GM21367 (cell line): ENCODE data around the gene AGAP1.

Experiments used
- ATAC-seq: cut with Tn5 transposase; IDR thresholded peaks from one replicate; pipeline ENCODE4 v1.9.1; 2021; ENCODE audit not compliant: unreplicated experiment

Gene AGAP1

DNA sequence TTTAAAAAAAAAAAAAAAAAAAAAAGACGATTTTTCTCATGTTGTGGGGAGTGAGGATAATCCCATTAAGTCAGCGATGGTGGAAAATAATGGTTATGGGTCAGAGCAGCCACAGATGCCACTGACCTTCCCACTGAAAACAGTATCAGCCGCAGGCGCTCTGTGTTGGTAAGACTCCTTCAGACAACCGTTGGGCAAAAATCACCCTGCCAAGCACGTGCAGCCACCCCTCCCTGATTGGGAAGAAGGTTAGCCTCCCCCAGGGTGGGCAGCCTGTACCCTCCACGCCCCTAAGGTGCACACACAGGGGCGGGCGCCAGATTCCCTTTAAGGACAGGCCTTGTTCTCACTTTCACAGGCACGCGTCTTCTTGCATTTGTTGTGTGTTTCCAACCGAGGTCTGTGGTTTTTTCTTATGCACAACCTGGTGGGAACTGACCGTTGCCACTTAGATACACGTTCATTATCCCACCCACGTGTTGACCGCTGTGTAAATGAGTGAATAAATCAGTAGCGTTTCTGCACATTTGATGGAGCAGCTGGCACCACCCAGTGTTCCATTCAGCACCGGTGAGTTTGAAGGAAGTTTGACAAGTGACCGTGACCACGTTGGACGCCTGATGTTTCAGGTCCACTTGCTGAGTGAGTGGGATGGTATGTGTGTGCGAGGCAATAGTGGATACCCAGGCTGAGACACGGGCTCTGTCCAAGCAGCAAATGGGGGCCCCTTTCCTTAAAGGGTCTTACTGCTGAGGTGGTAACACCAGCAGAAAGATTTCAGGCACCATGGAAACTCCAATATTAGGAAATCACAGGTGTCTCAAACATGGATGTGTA, 476.6 kb downstream of the AGAP1 start:
- ATAC-seq: no peak

DNA sequence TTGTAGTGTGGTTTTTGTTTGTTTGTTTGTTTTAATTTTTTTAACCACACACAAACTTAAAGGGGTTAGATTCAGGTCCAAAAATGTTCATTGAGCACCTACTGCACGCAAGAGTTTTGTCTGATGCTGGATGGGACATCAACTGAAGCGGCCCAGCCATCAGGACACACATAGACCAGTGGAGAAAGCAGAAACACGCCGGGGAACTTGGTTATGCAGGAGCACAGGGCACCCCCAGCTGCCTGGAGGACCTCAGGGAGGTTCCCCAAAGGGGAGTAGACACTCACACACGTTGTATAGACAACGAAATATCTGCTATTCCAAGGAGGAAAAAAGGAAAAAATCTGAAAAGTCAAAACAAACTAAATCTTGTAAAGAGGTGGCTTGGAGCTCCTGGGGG, 482.7 kb downstream of the AGAP1 start:
- no peak for ATAC-seq

- no peak for ATAC-seq
Measured at GRCh38 chr2:235976956-235977355, 483.1 kb downstream of the AGAP1 start.

- ATAC-seq: no peak
Measured at GRCh38 chr2:235977445-235977844, 483.6 kb downstream of the AGAP1 start.

DNA sequence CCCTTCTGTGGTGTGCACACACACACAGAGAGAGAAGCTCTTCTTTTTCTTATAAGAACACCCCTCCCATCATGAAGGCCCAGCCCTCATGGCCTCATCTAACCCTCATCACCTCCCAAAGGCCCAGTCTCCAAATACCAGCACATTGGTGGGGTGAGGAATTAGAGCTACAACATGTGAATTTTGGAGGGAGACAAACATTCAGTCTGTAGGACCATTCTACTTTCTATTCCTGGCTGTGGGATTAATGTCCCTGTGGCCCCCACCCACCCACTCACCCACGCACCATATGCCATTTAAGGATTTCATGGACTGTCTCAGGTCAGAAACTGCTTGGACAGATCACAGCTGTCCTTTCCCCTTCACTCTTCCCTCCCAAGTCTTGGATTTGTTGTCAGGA, 484.2 kb downstream of the AGAP1 start:
- ATAC-seq: no peak

- no peak for ATAC-seq
Measured at GRCh38 chr2:235979037-235979436, 485.2 kb downstream of the AGAP1 start.

DNA sequence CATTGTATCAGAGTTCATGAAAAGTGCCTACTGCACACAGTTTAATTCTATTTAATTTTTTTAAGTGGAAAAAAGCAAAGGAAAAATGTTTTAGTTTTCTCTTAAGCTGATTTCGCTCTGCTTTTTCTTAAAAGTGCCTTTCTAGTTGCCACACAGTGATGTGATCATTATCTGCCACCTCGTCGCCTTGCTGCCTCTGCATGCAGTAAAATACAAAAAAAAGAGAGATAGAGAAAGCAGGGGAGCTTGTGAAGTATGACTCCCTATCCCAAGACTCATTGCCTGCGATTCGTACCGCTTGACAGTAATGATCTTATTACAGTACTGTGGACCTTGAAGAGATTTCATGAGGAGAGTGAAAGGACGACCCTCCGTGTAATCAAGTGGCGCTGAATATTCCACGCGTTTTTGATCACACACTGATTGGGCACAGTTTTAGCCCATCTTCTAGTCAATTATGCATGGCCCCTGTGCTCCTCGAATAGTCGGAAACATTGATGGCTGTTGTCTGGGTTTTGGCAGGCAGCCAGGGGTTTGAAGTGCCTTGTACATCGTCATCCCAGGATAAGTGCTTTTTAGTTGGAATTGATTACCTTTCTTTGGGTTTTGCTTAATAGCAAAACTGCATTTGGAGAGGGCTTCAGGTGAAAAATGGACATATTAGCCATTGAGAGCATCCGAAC, 486.1 kb downstream of the AGAP1 start:
- no peak for ATAC-seq

GRCh38 chr2:235981631-235982030, 487.8 kb downstream of the AGAP1 start:
- ATAC-seq: no peak

GRCh38 chr2:235983016-235983415, 489.2 kb downstream of the AGAP1 start:
- no peak for ATAC-seq

DNA sequence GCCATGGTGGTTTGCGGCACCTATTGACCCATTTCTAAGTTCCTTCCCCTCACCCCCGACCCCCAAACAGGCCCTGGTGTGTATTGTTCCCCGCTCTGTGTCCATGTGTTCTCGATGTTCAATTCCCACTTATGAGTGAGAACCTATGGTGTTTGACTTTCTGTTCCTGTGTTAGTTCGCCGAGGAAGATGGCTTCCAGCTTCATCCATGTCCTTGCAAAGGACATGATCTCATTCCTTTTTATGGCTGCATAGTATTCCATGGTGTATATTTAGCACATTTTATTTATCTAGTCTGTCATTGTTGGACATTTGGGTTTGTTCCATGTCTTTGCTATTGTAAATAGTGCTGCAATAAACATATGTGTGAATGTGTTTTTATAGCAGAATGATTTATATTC, 490.7 kb downstream of the AGAP1 start:
- ATAC-seq: no peak

- ATAC-seq: no peak
Measured at GRCh38 chr2:235986361-235986760, 492.5 kb downstream of the AGAP1 start.

GRCh38 chr2:235988271-235989015, 494.6 kb downstream of the AGAP1 start:
- ATAC-seq: no peak

GRCh38 chr2:235989591-235989990, 495.7 kb downstream of the AGAP1 start:
- ATAC-seq: no peak

DNA sequence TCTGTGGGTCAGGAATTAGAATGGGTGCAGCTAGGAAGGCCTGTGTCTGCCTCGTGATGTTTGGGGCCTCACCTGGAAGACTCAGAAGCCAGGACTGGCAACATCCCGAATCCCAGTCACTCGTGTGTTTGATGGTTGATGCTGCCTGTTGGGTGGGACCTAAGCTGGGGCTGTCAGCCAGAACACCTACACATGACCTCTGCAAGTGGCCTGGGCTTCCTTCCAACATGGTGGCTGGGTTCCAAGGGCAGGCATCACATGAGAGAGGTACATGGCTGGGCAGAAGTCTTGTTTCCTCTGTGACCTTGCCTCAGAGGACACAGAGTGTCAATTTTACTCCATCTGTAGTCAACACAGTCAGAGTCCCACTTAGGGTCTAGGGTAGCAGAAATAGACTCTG, 496.5 kb downstream of the AGAP1 start:
- no peak for ATAC-seq

GRCh38 chr2:235992024-235992423, 498.2 kb downstream of the AGAP1 start:
- ATAC-seq: no peak

DNA sequence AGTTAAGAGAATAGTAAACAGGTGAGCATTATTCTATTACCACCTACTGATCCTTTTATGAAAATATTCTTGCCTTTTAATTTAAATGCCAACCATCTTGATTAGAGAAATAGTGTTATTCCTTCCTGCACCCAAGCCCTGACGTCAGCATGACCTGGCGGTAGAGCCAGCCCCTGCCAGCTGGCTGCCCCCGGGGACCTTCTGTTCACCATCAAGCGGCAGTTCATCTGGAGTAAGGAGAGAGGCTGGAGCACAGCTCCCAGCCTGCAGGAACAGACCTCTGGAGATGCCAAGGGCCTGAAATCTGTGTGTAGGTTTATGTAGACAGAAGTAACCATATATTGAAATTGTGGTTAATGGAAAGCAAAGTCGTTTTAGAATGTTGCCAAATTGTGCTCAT, 502.6 kb downstream of the AGAP1 start:
- no peak for ATAC-seq

GRCh38 chr2:235999011-235999410, 505.2 kb downstream of the AGAP1 start:
- no peak for ATAC-seq

GRCh38 chr2:236001166-236001828, 507.5 kb downstream of the AGAP1 start:
- ATAC-seq: no peak

- no peak for ATAC-seq
Measured at GRCh38 chr2:236001854-236002253, 508.0 kb downstream of the AGAP1 start.

- no peak for ATAC-seq
Measured at GRCh38 chr2:236008006-236008405, 514.2 kb downstream of the AGAP1 start.

DNA sequence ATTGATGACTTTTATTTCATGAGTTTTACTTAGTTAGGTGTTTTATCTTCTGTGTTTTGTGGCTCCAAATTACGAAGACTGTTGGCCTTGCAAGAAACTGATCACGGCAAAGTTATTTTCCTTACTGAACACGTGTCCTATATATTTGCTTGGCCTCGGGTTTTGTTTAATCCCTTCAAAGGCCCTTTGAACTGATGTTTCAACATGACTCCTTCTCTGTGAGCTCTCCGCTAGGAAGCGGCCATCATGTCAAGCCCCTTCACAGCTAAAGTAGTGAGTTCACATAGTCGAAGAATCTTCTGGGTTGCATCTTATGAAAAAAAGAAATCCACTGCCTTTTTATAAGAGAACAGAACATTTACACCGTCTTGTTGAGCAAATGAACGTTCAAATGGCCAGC, 515.0 kb downstream of the AGAP1 start:
- no peak for ATAC-seq
